Measurements from ENCODE around the gene SMYD1. TPM values are rescaled to one million over a fixed set of nuclear protein-coding genes. Genes with fewer than 3 reads are reported as not detected.

Gene SMYD1
- total RNA-seq, 1 experiment from 2014 or later: not detected

GRCh38 chr2:88091943-88092342, 24.3 kb downstream of the SMYD1 start:
- intact Hi-C loops (cut with micrococcal nuclease; ENCODE audit: unreplicated experiment): no loop called here
- no TSS peak for BruUV-seq (replicated peaks)
- Histone ChIP-seq H3K9me2 (ENCODE audit: insufficient read depth) (peaks cover 4% of the 10 kb centered on the region; the same call in 1 of the 2 replicates), H3K9me3 (ENCODE audit: insufficient read depth, low read depth) (no peaks in the 10 kb centered on the region), H3K4me3 (no peak overlapping the region), H3K27ac (no peak overlapping the region), H2AFZ (no peak overlapping the region), H3F3A (ENCODE audit: insufficient read depth, low read depth) (no peaks in the 10 kb centered on the region), H3K4me1 (replicated peaks; ENCODE audit: insufficient read depth) (no peaks in the 10 kb centered on the region), H4K20me1 (ENCODE audit: insufficient read depth) (no peaks in the 10 kb centered on the region), H3K4me2 (no peak overlapping the region), H3K79me2 (ENCODE audit: low read depth) (no peaks in the 10 kb centered on the region), H3K27me3 (ENCODE audit: insufficient read depth, low read depth) (peaks cover 14% of the 10 kb centered on the region; the same call in 1 of the 2 replicates), H3K36me3 (ENCODE audit: low read depth) (no peaks in the 10 kb centered on the region)
- POLR2A ChIA-PET (ENCODE audit: unreplicated experiment): no interaction called here
- no peak for DNase-seq
- CTCF ChIA-PET: no interaction called here
- TF ChIP-seq CTCF (conservative IDR thresholded peaks at IDR 0.05) (no peak), EZH2 (IDR thresholded peaks at IDR 0.05; ENCODE audit: low read depth) (no peak)

GRCh38 chr2:88092773-88093172, 25.1 kb downstream of the SMYD1 start:
- peaks cover 4% of the 10 kb centered on the region; the same call in 1 of the 2 replicates for H3K9me2 ChIP-seq (ENCODE audit: insufficient read depth)
- ChIA-PET POLR2A (ENCODE audit: unreplicated experiment) (no interaction called here), CTCF (no interaction called here)
- peaks cover 14% of the 10 kb centered on the region; the same call in 1 of the 2 replicates for H3K27me3 ChIP-seq (ENCODE audit: insufficient read depth, low read depth)
- no peaks in the 10 kb centered on the region for H3K4me1 ChIP-seq (replicated peaks; ENCODE audit: insufficient read depth)
- TF ChIP-seq CTCF (conservative IDR thresholded peaks at IDR 0.05) (no peak), EZH2 (IDR thresholded peaks at IDR 0.05; ENCODE audit: low read depth) (no peak)
- no peak overlapping the region for H2AFZ ChIP-seq
- intact Hi-C loops (cut with micrococcal nuclease; ENCODE audit: unreplicated experiment): no loop called here
- no peaks in the 10 kb centered on the region for H4K20me1 ChIP-seq (ENCODE audit: insufficient read depth)
- no peak overlapping the region for H3K27ac ChIP-seq
- H3K36me3 ChIP-seq (ENCODE audit: low read depth): no peaks in the 10 kb centered on the region
- BruUV-seq (replicated peaks): no TSS peak
- no peaks in the 10 kb centered on the region for H3K79me2 ChIP-seq (ENCODE audit: low read depth)
- no peak overlapping the region for H3K4me3 ChIP-seq
- no peak for DNase-seq
- no peaks in the 10 kb centered on the region for H3K9me3 ChIP-seq (ENCODE audit: insufficient read depth, low read depth)
- no peak overlapping the region for H3K4me2 ChIP-seq
- H3F3A ChIP-seq (ENCODE audit: insufficient read depth, low read depth): no peaks in the 10 kb centered on the region

GRCh38 chr2:88095022-88095421, 27.4 kb downstream of the SMYD1 start:
- H3K27me3 ChIP-seq (ENCODE audit: insufficient read depth, low read depth): peaks cover 14% of the 10 kb centered on the region; the same call in 1 of the 2 replicates
- no TSS peak for BruUV-seq (replicated peaks)
- no peak for DNase-seq
- no peaks in the 10 kb centered on the region for H4K20me1 ChIP-seq (ENCODE audit: insufficient read depth)
- no peaks in the 10 kb centered on the region for H3K9me3 ChIP-seq (ENCODE audit: insufficient read depth, low read depth)
- H2AFZ ChIP-seq: no peak overlapping the region
- no peaks in the 10 kb centered on the region for H3K9me2 ChIP-seq (ENCODE audit: insufficient read depth)
- no peak overlapping the region for H3K4me2 ChIP-seq
- intact Hi-C loops (cut with micrococcal nuclease; ENCODE audit: unreplicated experiment): no loop called here
- 0 out of 2 replicates have a peak, but pooled peaks cover 2% of the 10 kb centered on the region for H3K4me1 ChIP-seq (replicated peaks; ENCODE audit: insufficient read depth)
- no peak overlapping the region for H3K4me3 ChIP-seq
- H3K36me3 ChIP-seq (ENCODE audit: low read depth): no peaks in the 10 kb centered on the region
- TF ChIP-seq CTCF (conservative IDR thresholded peaks at IDR 0.05) (no peak), EZH2 (IDR thresholded peaks at IDR 0.05; ENCODE audit: low read depth) (no peak)
- ChIA-PET POLR2A (ENCODE audit: unreplicated experiment) (no interaction called here), CTCF (no interaction called here)
- no peaks in the 10 kb centered on the region for H3K79me2 ChIP-seq (ENCODE audit: low read depth)
- peaks cover 1% of the 10 kb centered on the region; the same call in 1 of the 2 replicates for H3F3A ChIP-seq (ENCODE audit: insufficient read depth, low read depth)
- no peak overlapping the region for H3K27ac ChIP-seq
